ENCODE results near the gene ABHD14A. TPM values are rescaled to one million over a fixed set of nuclear protein-coding genes. Genes with fewer than 3 reads are reported as not detected.
A peak's percentile ranks its signal among the peaks of the same experiment; 100 is the strongest.

Gene ABHD14A
- total RNA-seq, 1 donor from 2014 or later: 31.9 TPM

GRCh38 chr3:51978143-51978502 lies 3.3 kb downstream of the ABHD14A start:
- Histone ChIP-seq H3K36me3 (no peaks in the 10 kb centered on the region), H3K27ac (no peak overlapping the region), H3K9me3 (no peaks in the 10 kb centered on the region), H3K27me3 (no peaks in the 10 kb centered on the region), H3K4me1 (peaks cover 43% of the 10 kb centered on the region), H3K4me3 (no peak overlapping the region)
- no peak for DNase-seq (ENCODE audit: extremely low spot score in 2 of 2)
- intact Hi-C loops (cut with DNase I): no loop called here
- TF ChIP-seq CTCF (IDR thresholded peaks at IDR 0.05) (no peak), POLR2AphosphoS5 (IDR thresholded peaks at IDR 0.05; ENCODE audit: insufficient read depth in 1 of 2, low read depth in 1 of 2) (no peak), POLR2A (IDR thresholded peaks at IDR 0.05) (no peak)

GRCh38 chr3:51980253-51980652 lies 5.4 kb downstream of the ABHD14A start:
- DNase-seq (ENCODE audit: extremely low spot score in 2 of 2): no peak
- H3K27ac ChIP-seq: no peak overlapping the region
- no peak overlapping the region for H3K4me3 ChIP-seq
- no peaks in the 10 kb centered on the region for H3K27me3 ChIP-seq
- no peaks in the 10 kb centered on the region for H3K9me3 ChIP-seq
- peaks cover 35% of the 10 kb centered on the region for H3K4me1 ChIP-seq
- intact Hi-C loops (cut with DNase I): no loop called here
- H3K36me3 ChIP-seq: no peaks in the 10 kb centered on the region
- TF ChIP-seq POLR2AphosphoS5 (IDR thresholded peaks at IDR 0.05; ENCODE audit: insufficient read depth in 1 of 2, low read depth in 1 of 2): no peak
- TF ChIP-seq POLR2A (IDR thresholded peaks at IDR 0.05): no peak
- no peak for TF ChIP-seq CTCF (IDR thresholded peaks at IDR 0.05)

GRCh38 chr3:51982352-51982837 lies 7.5 kb downstream of the ABHD14A start:
- Histone ChIP-seq H3K36me3 (no peaks in the 10 kb centered on the region), H3K4me3 (peak overlapping the region; percentile 53 to 60), H3K27ac (peak overlapping the region; percentile 91), H3K9me3 (no peaks in the 10 kb centered on the region), H3K4me1 (peaks cover 28% of the 10 kb centered on the region), H3K27me3 (no peaks in the 10 kb centered on the region)
- intact Hi-C loops (cut with DNase I): no loop called here
- no peak for DNase-seq (ENCODE audit: extremely low spot score in 2 of 2)
- TF ChIP-seq POLR2AphosphoS5 (IDR thresholded peaks at IDR 0.05; ENCODE audit: insufficient read depth in 1 of 2, low read depth in 1 of 2): no peak
- TF ChIP-seq CTCF (IDR thresholded peaks at IDR 0.05): peak in 1 of 3 experiments; percentile 21
- TF ChIP-seq POLR2A (IDR thresholded peaks at IDR 0.05): no peak

- Histone ChIP-seq H3K4me3 (peak within 1 kb of the TSS; percentile 53 to 60), H3K9me3 (no peaks in the 10 kb centered on the region), H3K36me3 (no peaks in the 10 kb centered on the region), H3K27ac (peak within 1 kb of the TSS; percentile 91), H3K27me3 (no peaks in the 10 kb centered on the region), H3K4me1 (peaks cover 28% of the 10 kb centered on the region)
- no peak for DNase-seq (ENCODE audit: extremely low spot score in 2 of 2)
- TF ChIP-seq POLR2A (IDR thresholded peaks at IDR 0.05): peak in 1 of 2 donors; percentile 38
- no peak for TF ChIP-seq CTCF (IDR thresholded peaks at IDR 0.05)
- peak in 1 of 2 donors; percentile 79 for TF ChIP-seq POLR2AphosphoS5 (IDR thresholded peaks at IDR 0.05; ENCODE audit: insufficient read depth in 1 of 2, low read depth in 1 of 2)
- intact Hi-C loops (cut with DNase I): no loop called here
Measured at GRCh38 chr3:51982838-51983577, 8.1 kb downstream of the ABHD14A start, which contains the start of gene ACY1. ACY1 (plus strand) TSS chr3:51983535; CDS start chr3:51984065, 530 bp downstream.

Measured in vagina (tissue), 2 donors.